ENCODE results near the gene SAPCD2. TPM values are rescaled to one million over a fixed set of nuclear protein-coding genes. Genes with fewer than 3 reads are reported as not detected.

The SAPCD2 gene
- total RNA-seq, 1 experiment from 2014 or later: 57.5 TPM

DNA sequence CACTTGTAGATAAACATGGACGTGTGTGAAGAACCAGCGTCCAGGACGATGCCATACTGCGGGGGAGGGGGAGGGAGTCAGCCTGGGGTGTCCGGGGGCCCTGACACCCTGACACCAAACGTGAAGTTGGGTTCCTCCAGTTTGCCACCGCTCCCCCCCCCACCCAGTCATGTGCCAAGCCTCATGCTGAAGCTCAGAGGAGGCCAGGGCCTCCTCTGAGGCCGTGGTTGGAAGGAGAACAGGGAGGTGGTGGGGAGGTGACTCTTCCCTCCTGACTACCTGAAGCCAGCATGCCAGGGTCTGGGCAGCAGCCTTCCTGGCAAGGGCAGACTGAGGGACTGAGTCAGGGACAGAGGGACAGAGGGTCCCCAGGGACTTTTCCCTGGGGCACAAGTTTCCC is 18.1 kb downstream of the SAPCD2 start:
- TF ChIP-seq, protein P1, sequence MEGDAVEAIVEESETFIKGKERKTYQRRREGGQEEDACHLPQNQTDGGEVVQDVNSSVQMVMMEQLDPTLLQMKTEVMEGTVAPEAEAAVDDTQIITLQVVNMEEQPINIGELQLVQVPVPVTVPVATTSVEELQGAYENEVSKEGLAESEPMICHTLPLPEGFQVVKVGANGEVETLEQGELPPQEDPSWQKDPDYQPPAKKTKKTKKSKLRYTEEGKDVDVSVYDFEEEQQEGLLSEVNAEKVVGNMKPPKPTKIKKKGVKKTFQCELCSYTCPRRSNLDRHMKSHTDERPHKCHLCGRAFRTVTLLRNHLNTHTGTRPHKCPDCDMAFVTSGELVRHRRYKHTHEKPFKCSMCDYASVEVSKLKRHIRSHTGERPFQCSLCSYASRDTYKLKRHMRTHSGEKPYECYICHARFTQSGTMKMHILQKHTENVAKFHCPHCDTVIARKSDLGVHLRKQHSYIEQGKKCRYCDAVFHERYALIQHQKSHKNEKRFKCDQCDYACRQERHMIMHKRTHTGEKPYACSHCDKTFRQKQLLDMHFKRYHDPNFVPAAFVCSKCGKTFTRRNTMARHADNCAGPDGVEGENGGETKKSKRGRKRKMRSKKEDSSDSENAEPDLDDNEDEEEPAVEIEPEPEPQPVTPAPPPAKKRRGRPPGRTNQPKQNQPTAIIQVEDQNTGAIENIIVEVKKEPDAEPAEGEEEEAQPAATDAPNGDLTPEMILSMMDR (IDR thresholded peaks at IDR 0.05; ENCODE audit: insufficient read depth in 1 of 2, low read depth in 1 of 2, low read length in 1 of 2, severe bottlenecking in 1 of 2, unreplicated experiment in 1 of 2): no peak
- POLR2A ChIA-PET: interaction anchor here (0.6 kb wide), 2 partner anchors 34 to 42 kb away, joined by 5 read pairs; no protein-coding TSS in a partner anchor
- H3K36me3 Mint-ChIP-seq (ENCODE audit: insufficient read depth, unreplicated experiment): peaks cover 4% of the 10 kb centered on the region
- no peak for DNase-seq
- H3K9me3 Mint-ChIP-seq (ENCODE audit: unreplicated experiment): no peaks in the 10 kb centered on the region
- H3K4me1 ChIP-seq: peaks cover 18% of the 10 kb centered on the region
- no peaks in the 10 kb centered on the region for H3K27me3 ChIP-seq (replicated peaks; ENCODE audit: control insufficient read depth, insufficient read depth, low read length)
- H3K4me3 ChIP-seq (ENCODE audit: low read depth, low read length): no peak overlapping the region
- intact Hi-C loops (cut with micrococcal nuclease; ENCODE audit: unreplicated experiment): no loop called here
- H3K9me3 ChIP-seq: no peaks in the 10 kb centered on the region
- H3K4me3 Mint-ChIP-seq (ENCODE audit: unreplicated experiment): peak overlapping the region; percentile 11
- H3K27me3 Mint-ChIP-seq (ENCODE audit: insufficient read depth, unreplicated experiment): no peaks in the 10 kb centered on the region
- peaks cover 6% of the 10 kb centered on the region for H3K4me1 Mint-ChIP-seq (ENCODE audit: low read depth, unreplicated experiment)
- no peak overlapping the region for H3K27ac Mint-ChIP-seq (ENCODE audit: unreplicated experiment)
- H3K36me3 ChIP-seq (ENCODE audit: control insufficient read depth, insufficient read depth, low read length): no peaks in the 10 kb centered on the region
- CTCF ChIA-PET: interaction anchor here (1.0 to 1.1 kb wide), 3 partner anchors 15 to 18 kb away, joined by 3 to 5 read pairs (median 3); no protein-coding TSS in a partner anchor
- no TSS peak for BruUV-seq (replicated peaks)

DNA sequence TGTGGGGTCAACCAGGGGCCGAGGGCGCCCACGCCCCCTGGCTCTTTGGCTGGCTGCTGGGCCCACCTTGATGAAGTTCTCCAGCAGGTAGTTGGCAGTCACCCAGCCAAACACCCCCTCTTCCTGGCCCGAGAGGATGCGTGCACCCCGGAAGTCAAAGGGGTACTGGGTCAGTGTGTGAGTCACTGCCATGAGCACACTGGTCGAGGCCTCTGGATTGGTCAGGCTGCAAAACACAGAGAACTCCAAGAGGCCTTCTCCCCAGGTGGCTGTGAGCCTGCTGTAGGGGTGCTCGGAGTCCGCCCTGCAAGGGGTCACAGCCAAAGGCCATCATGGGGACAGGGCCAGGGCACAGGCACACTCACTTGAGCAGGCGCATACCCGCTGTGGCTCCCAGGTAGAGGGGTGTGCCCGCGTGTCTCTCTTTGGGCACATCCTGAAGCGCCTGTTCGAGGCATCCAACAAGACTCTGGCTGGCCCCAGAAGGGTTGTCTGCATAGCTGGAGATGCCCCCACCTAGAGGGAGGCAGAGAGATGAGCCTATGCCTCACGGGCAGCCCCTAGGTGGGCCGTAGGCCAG is 19.1 kb downstream of the SAPCD2 start:
- H3K4me3 ChIP-seq (ENCODE audit: low read depth, low read length): no peak overlapping the region
- no peak for DNase-seq
- BruUV-seq (replicated peaks): no TSS peak
- no peaks in the 10 kb centered on the region for H3K27me3 Mint-ChIP-seq (ENCODE audit: insufficient read depth, unreplicated experiment)
- H3K27me3 ChIP-seq (replicated peaks; ENCODE audit: control insufficient read depth, insufficient read depth, low read length): no peaks in the 10 kb centered on the region
- no peak overlapping the region for H3K27ac Mint-ChIP-seq (ENCODE audit: unreplicated experiment)
- TF ChIP-seq, protein P1 (IDR thresholded peaks at IDR 0.05; ENCODE audit: insufficient read depth in 1 of 2, low read depth in 1 of 2, low read length in 1 of 2, severe bottlenecking in 1 of 2, unreplicated experiment in 1 of 2): no peak
- peaks cover 6% of the 10 kb centered on the region for H3K4me1 Mint-ChIP-seq (ENCODE audit: low read depth, unreplicated experiment)
- intact Hi-C loops (cut with micrococcal nuclease; ENCODE audit: unreplicated experiment): no loop called here
- H3K36me3 ChIP-seq (ENCODE audit: control insufficient read depth, insufficient read depth, low read length): no peaks in the 10 kb centered on the region
- peaks cover 18% of the 10 kb centered on the region for H3K4me1 ChIP-seq
- H3K9me3 Mint-ChIP-seq (ENCODE audit: unreplicated experiment): no peaks in the 10 kb centered on the region
- H3K4me3 Mint-ChIP-seq (ENCODE audit: unreplicated experiment): no peak overlapping the region
- H3K9me3 ChIP-seq: no peaks in the 10 kb centered on the region
- CTCF ChIA-PET: interaction anchor here (0.6 to 1.2 kb wide), 3 partner anchors 17 to 86 kb away, joined by 3 to 5 read pairs (median 4); no protein-coding TSS in a partner anchor
- H3K36me3 Mint-ChIP-seq (ENCODE audit: insufficient read depth, unreplicated experiment): no peaks in the 10 kb centered on the region
- POLR2A ChIA-PET: no interaction called here

DNA sequence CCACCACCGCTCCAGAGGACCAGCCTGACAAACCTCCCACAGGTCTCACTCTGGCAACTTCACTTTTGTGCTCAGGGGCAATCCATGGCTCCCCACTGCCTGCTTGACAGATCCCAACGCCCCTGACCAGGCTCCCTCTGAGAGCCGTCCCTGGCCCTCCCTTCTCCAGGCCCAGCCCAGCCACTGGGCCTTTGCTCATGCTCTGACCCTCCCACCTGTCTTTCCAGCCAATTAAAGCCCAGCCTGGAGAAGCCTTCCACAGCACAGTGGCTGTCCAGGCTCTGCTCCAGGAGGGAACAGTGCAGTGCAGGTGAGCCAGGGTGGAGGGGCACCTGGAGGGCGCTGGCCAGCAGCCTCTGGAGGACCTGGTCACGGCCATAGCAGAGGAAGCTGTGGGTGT is 19.8 kb downstream of the SAPCD2 start:
- intact Hi-C loops (cut with micrococcal nuclease; ENCODE audit: unreplicated experiment): no loop called here
- ChIA-PET CTCF (interaction anchor here (0.6 to 1.2 kb wide), 3 partner anchors 17 to 86 kb away, joined by 3 to 5 read pairs (median 4); no protein-coding TSS in a partner anchor), POLR2A (no interaction called here)
- no peak overlapping the region for H3K4me3 Mint-ChIP-seq (ENCODE audit: unreplicated experiment)
- H3K27me3 ChIP-seq (replicated peaks; ENCODE audit: control insufficient read depth, insufficient read depth, low read length): no peaks in the 10 kb centered on the region
- DNase-seq: no peak
- no peaks in the 10 kb centered on the region for H3K9me3 ChIP-seq
- H3K4me3 ChIP-seq (ENCODE audit: low read depth, low read length): no peak overlapping the region
- H3K27me3 Mint-ChIP-seq (ENCODE audit: insufficient read depth, unreplicated experiment): no peaks in the 10 kb centered on the region
- H3K4me1 ChIP-seq: peaks cover 14% of the 10 kb centered on the region
- no peaks in the 10 kb centered on the region for H3K36me3 Mint-ChIP-seq (ENCODE audit: insufficient read depth, unreplicated experiment)
- H3K27ac Mint-ChIP-seq (ENCODE audit: unreplicated experiment): no peak overlapping the region
- H3K36me3 ChIP-seq (ENCODE audit: control insufficient read depth, insufficient read depth, low read length): no peaks in the 10 kb centered on the region
- peaks cover 6% of the 10 kb centered on the region for H3K4me1 Mint-ChIP-seq (ENCODE audit: low read depth, unreplicated experiment)
- BruUV-seq (replicated peaks): no TSS peak
- H3K9me3 Mint-ChIP-seq (ENCODE audit: unreplicated experiment): no peaks in the 10 kb centered on the region
- TF ChIP-seq, protein P1 (IDR thresholded peaks at IDR 0.05; ENCODE audit: insufficient read depth in 1 of 2, low read depth in 1 of 2, low read length in 1 of 2, severe bottlenecking in 1 of 2, unreplicated experiment in 1 of 2): no peak

Data from Caco-2 (cell line).